Central memory CD4-positive, alpha-beta T cell (primary cell): ENCODE data around the gene PSMG3.
A peak's percentile ranks its signal among the peaks of the same experiment; 100 is the strongest.

Source experiments
- DNase-seq: peaks from one replicate; pipeline ENCODE4 v3.0.0; 2022

Gene PSMG3

DNA sequence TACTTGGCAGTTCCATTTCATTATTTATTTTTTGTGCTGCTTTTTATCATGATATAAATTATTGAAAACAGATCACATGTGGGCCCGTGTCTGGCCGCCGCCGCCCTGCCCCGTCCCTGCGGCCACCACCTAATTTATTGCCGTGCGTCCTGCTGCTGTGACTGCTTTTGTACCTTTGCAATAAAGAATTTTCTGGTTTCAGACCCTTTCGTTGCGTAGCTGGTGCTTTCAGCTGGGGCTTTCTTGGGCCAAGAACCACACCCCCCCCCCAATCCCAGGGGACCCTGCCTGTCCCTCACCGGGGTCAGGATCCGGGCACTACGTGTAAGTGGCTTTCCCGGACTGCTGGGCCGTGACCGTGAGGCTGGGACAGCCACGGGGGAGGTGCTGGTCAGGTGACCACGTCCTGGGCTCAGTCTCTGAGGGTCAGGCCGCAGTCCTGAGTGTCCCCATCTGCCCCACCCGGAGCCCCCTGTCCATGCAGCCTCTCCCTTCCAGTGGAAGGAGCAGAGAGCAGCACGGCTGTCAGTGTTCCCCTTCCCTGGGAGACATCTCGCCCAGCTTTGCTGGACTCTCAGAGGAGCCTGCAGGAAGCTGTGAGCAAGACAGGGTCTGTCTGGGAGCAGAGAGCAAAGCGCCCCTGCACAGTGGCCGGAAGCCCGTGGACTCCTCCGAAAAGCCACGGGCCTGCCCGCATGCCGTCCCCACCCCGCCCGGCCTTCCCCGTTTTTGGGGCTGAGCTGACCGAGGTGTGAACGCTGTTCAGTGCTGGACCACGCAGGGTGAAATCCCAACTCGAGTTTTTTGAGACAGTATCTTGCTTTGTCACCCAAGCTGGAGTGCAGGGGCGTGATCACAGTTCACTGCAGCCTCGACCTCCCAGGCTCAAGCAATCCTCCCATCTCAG lies 26.7 kb downstream of the PSMG3 start:
- DNase-seq, result no peak

DNA sequence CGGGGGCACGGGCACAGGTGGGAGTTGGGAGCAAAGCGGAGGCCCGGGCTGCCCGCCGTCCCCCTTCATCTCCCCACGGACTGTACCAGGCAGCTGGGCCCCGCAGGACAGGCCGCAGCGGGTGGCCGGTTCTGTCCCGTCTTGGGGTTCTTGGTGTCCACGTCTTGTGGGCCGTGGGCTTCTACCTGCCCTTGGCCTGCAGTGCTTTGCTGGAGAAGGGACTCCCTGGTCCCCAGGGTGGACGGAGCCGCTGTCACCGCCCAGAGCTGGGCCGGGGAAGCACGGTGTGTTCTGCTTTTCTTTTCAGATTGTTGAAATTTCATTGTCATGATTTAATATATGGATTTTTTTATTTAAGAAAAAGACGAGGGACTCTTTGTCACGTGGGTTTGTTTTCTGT lies 27.5 kb downstream of the PSMG3 start:
- no peak for DNase-seq

DNA sequence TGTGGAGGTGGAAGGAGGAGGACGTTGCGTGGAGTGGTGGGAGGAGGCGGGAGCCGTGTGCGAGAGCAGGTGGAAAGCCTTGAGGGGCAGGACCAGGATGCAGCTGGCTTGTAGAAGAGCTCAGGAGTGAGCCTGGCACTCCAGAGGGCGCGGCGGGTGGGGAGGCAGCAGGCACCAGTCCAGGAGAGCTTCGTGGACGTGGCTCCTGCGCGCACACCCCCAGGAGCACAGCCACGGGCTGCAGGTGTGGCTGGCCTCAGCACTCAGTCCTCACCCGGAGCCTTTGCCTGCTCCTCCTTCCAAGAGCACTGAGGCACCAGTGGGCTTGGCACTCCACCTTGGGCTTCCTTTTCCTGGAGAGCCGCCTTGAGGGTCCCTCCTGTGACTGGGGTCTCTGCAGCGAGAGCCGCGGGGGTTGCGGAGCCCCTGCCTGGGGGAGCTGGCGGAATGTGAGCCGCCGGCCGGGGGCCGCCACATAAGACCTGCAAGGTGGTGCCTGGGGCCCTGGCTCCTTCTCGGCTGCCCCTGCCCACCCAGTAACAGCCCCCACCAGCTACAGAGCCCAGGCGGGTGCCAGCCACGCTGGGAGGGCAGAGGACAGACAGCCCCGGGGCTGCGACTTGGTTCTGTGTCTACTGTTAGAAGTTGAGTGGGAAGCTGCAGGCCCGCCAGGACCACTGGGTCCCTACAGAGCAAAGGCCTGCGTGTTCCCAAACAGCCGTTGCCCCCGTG lies 28.2 kb downstream of the PSMG3 start:
- DNase-seq, result no peak

GRCh38 chr7:1540776-1541271 lies 29.0 kb downstream of the PSMG3 start:
- DNase-seq, result no peak

DNA sequence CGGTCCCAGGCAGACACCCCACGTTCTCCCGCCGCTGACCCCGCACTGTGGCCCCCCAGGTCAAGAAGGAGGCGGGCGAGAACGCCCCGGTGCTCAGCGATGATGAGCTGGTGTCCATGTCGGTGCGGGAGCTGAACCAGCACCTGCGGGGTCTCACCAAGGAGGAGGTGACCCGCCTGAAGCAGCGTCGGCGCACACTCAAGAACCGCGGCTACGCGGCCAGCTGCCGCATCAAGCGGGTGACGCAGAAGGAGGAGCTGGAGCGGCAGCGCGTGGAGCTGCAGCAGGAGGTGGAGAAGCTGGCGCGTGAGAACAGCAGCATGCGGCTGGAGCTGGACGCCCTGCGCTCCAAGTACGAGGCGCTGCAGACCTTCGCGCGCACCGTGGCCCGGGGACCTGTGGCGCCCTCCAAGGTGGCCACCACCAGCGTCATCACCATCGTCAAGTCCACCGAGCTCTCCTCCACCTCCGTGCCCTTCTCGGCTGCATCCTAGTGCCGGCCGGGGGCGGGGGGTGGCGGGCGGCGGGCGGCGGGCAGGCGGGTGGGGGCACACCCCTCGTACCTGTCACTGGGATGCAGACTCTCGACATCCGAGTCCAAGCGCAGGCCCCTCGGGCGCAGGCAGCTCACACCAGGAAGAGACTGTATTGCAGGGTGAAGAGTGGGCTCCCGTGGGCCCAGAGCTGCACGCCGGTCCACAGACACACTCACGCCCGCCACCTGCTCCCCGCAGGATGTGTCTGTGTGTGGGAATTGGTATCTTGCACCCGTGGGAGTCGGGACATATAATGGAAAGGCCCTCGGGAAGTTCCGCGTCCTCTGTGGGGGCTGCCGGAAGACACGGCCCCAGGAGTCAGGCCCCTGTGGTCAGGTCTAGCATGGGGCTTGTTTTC lies 29.7 kb downstream of the PSMG3 start:
- no peak for DNase-seq

GRCh38 chr7:1539181-1539881 lies 30.5 kb downstream of the PSMG3 start:
- DNase-seq, result no peak

GRCh38 chr7:1538544-1539180 lies 31.2 kb downstream of the PSMG3 start:
- no peak for DNase-seq

DNA sequence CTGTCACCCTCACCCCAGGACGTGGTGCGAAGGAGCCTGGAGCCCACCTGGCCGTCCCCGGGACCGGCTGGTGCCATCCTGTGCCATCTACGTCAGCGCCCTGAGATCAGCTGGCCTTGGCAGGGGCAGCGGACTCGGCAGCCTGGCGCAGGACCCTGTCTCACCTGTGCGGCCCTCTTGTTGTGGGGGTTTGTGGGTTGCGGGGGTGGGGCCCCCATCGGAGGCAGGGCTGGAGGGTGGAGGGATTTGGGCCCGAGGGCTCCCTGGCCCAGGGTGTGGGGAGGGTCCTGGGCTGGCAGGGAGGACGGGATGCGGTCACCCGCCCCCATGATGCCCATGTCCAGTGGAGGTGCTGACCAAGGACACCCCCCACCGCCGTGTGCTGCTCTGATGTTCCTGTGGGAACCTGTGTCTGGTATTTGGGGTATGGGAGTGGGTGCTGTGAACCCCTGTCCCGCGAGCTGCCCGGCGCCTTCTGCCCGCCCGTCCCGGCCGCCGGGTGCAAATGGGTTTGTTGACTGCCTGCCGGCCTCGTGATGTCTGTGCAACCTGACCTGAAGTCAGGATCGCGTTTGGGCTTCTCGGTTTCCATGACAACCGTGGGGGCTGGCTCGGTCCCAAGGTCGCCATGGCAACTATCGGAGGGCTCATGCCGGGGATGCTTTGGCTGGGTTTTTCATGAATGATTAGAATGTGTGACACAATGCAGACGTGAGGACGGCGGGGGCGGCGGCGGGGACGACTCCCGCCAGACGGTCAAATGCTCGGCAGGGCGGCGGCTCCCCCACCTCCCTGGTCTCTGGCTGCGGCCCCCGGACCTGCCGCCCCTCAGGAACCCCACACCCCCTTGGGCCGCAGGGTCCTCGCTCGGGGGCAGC lies 32.1 kb downstream of the PSMG3 start:
- no peak for DNase-seq

GRCh38 chr7:1536743-1537534 lies 32.9 kb downstream of the PSMG3 start:
- DNase-seq, result no peak

DNA sequence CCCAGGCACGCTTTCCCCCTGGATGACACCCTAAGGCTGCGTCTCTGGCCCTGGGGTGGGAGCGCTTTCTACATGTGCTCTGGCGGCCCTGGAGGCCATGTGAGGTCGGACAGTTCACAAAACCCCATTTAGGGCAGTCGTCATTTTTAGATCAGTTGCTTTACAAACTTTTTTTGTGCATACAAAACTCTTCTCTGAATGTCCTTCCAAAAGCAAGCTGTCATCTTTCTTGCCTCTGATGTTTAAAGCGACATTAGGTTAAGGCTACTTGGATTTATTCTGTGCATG lies 33.4 kb downstream of the PSMG3 start:
- no peak for DNase-seq

- DNase-seq, result no peak
Observed at GRCh38 chr7:1535701-1536454, 34.0 kb downstream of the PSMG3 start.

DNA sequence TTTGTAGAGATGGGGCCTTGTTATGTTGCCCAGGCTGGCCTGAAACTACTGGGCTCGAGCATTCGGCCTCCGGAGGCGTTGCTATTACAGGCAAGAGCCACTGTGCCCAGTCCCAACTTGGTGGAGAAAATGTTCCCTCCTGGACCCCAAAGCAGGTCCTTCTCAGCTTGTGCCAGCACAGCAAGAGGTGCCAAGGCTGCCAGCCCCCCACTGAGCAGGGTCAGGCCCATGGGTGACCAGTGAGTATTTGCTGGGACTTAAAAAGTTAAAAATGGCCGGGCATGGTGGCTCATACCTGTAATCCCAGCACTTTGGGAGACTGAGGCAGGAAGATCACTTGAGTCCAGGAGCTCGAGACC lies 34.8 kb downstream of the PSMG3 start:
- no peak for DNase-seq

DNA sequence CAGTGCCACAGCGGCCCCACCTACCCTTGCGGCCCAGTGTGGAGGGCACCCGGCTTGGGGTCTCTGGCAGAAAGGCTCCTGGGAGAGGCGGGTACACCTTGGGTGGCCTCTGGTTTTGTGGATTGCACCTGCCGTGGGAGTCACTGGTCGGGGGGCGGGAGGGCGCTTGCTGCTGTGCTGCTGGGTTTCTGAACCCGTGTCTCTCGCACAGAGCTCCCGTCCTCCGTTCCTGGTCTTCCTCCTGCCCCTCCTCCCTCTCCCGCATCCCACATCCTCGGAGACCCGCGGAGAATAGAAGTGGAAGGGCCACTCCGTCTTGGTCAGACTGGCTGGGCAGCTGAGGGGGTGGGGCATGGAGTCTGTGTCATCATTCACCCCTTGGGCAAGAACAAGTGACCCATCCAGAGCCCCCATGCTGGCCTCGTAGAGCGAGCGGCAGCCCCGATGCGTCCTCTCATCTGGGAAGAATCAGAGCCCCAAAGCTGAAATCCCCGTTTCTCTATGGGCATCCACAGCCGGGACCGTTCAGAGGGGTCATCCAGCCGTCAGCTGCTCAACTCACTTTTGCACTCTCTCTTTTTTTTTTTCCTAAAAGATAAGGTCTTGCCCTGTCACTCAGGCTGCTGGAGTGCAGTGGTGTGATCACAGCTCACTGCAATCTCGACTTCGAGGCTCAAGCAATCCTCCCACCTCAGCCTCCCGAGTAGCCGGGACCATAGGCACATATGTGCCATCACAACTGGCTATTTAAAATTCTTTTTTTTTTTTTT lies 35.3 kb downstream of the PSMG3 start:
- no peak for DNase-seq

DNA sequence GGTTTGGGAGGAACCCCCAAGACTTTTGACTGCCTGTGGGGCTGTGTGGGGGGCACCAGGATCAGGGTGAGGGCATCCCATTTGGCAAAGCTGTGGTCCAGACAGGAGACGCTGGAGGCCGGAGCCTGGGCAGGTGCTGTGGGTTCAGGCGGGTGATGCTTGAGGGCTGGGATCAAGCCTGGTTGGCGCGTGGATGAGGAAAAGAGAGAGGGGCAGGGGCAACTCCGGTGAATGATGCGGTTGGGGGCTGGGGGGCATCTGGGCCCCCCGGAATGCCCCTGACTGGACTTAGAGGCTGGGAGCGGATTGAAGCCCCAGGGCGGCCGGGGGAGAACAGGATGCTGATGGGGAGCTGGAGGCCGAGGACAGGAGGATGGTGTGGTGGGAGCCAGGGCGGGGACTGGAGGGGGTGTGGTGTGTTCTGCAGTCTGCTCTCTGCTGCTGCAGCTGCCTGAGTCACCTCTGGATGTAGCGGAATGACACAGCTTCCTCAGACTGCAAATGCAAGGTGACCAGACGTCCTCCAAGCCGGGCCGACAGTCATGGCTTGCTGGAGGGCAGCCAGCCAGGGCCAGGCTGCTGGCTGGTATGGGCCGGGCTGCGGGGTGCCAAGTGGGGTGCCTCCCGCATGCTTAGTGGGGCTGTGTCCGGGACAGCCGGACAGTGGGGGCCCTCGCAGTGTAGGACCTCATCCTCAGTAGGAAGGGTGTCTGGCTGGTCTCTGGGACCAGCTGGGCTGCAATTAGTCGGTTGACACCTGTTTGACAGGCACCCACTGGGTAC lies 36.1 kb downstream of the PSMG3 start:
- DNase-seq, result no peak

DNA sequence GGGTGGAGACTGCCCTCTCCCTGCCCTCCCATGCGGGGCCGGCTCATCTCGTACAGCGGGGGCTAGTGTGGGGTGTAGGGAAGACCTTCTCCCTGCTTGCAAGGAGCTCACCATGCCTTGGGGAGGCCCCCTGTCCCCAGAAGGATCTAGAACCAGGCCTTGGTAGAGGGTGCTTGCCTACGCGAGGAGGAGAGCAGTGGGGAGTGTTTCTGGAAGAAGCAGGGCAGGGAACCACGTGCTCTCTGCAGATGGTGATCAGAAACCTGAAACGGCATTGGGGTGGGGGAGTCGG lies 36.6 kb downstream of the PSMG3 start:
- DNase-seq, result no peak

DNA sequence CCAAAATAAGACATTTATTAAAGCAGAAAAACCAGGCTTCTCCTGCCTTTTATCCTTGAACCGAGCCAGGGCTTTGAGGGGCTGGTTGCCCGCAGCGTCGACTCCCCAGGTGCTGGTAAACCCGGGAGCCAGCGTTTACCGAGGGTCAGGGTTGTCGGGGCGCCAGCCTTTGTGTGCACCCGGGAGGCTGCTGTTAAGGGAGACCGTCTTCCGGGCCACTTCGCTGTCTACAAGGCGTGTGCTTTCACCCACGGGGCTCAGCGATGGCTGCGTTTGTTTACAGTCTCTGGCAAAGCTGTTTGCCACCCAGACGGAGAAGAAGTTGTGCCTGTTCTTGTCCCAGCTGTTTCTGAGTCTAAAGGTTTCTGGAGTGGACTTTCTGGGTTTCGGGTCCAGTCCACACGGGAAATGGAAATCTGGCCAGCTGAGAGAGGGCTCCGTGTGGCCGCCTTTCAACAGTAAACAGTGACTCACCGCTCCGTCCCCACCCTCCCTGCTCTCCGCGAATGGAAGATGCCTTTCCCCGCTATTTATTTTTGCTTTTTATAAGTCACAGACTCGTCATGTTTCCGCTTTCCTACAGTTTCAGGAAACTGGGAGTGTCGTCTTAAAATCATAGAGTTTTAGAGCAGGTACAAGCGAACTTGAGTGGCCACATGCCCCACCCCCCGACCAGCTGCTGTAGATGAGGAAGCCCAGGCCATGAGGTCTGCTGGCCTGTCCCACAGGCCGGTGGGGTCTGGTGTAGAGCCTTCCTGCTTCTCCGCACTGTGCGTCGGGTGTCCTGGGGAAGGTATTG lies 37.2 kb downstream of the PSMG3 start:
- peak; percentile 59 for DNase-seq

DNA sequence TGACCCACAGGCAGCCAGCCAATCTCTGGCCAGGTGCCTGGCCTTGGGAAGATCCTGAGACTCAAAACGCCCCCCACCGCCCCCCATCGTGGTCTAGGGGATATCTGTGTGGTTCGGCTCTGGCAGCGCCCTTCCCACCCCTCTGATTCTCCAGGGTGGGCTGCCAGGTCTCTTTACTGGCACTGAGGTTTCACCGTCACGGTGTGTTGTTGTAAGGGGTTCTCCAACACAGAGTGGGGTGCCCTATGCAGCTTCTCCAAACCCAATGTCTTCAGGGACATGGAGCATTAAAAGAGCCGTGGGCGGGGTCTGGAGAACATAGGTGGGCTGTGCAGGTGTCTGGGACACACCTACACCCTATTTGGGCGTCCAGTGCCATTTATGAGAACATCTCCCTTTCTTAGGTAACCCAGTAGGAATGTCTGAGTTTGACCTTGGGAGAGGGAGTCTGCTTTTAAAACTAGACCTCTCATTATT lies 37.8 kb downstream of the PSMG3 start:
- DNase-seq, result no peak
